H1 (cell line): ENCODE measurements around the gene PRELID1. TPM values are rescaled to one million over a fixed set of nuclear protein-coding genes. Genes with fewer than 3 reads are reported as not detected.

Experiments used
- CTCF ChIA-PET: fragments of 300-600 bp; sonication (Branson Sonifier 250); formaldehyde crosslinking; loops from one replicate; lab custom pipeline; 2021; ENCODE audit not compliant: partially characterized antibody; lab: Charles Lee
- POLR2A ChIA-PET: fragments of 300-600 bp; sonication (Branson Sonifier 250); formaldehyde crosslinking; loops from one replicate; lab custom pipeline; 2021; ENCODE audit warnings: inconsistent platforms; ENCODE audit not compliant: partially characterized antibody; lab: Charles Lee
- DNase-seq, 2 experiments: peaks; one replicate each; pipeline versions ENCODE4 v3.0.0 to v3.0.0-alpha.2; 2010 to 2022; ENCODE audit warnings: low spot score in 2 of 2, low read depth in 1 of 2, mixed read lengths in 1 of 2
- FAIRE-seq: peaks from 2 replicates; lab custom pipeline; 2011; peaks lifted over from hg19 to GRCh38; lab: Jason Lieb, UNC
- H2AFZ ChIP-seq: 2 replicates; pipeline ENCODE4 v1.8.1; 2012; ENCODE audit warnings: low read length, inconsistent platforms
- H2AK5ac ChIP-seq: 2 replicates; pipeline ENCODE4 v1.6.1; 2013; ENCODE audit warnings: low read depth, low read length
- H2BK120ac ChIP-seq: replicated peaks from 2 replicates; pipeline ENCODE3; 2013; ENCODE audit warnings: low read depth, low read length, inconsistent platforms
- H2BK12ac ChIP-seq: 2 replicates; pipeline ENCODE4 v1.6.1; 2013; ENCODE audit warnings: low read depth, low read length
- H2BK15ac ChIP-seq: 2 replicates; pipeline ENCODE4 v1.6.1; 2013; ENCODE audit warnings: low read length
- H2BK20ac ChIP-seq: 2 replicates; pipeline ENCODE4 v1.6.1; 2013; ENCODE audit warnings: low read length
- H2BK5ac ChIP-seq: 2 replicates; pipeline ENCODE4 v1.6.1; 2013; ENCODE audit warnings: low read depth, low read length
- H3K14ac ChIP-seq: 2 replicates; pipeline ENCODE4 v1.6.1; 2013; ENCODE audit warnings: inconsistent platforms; ENCODE audit not compliant: insufficient read length
- H3K18ac ChIP-seq: 2 replicates; pipeline ENCODE4 v1.6.1; 2013; ENCODE audit warnings: low read length; ENCODE audit errors: extremely low read depth
- H3K23ac ChIP-seq: 2 replicates; pipeline ENCODE4 v1.6.1; 2013; ENCODE audit warnings: inconsistent platforms; ENCODE audit not compliant: insufficient read length
- H3K23me2 ChIP-seq: 2 replicates; pipeline ENCODE4 v1.6.1; 2013; ENCODE audit warnings: low read depth, low read length
- H3K27ac ChIP-seq: 2 replicates; pipeline ENCODE4 v1.6.1; 2011; ENCODE audit warnings: low read depth, low read length, inconsistent platforms
- H3K27me3 ChIP-seq, 4 experiments: replicated peaks in 1 of 4; 1 replicate in 1 of 4; 2 replicates in 3 of 4; pipeline versions ENCODE4 v1.6.1 to v1.8.1; 2011 to 2013; ENCODE audit warnings: low read length in 3 of 4, mild to moderate bottlenecking in 3 of 4, inconsistent platforms in 2 of 4, mixed read lengths in 2 of 4, moderate library complexity in 1 of 4; ENCODE audit not compliant: control insufficient read depth in 3 of 4, insufficient read depth in 3 of 4; ENCODE audit errors: extremely low read depth in 1 of 4
- H3K36me3 ChIP-seq, 4 experiments: 2 replicates each; pipeline versions ENCODE4 v1.6.1 to v1.8.1; 2011 to 2013; ENCODE audit warnings: mild to moderate bottlenecking in 4 of 4, low read length in 3 of 4, moderate library complexity in 2 of 4, control low read depth in 1 of 4, inconsistent platforms in 1 of 4; ENCODE audit not compliant: insufficient read depth in 4 of 4, control insufficient read depth in 2 of 4
- H3K4ac ChIP-seq: replicated peaks from 2 replicates; pipeline ENCODE3; 2013; ENCODE audit warnings: low read length, low read depth, mixed read lengths, inconsistent platforms; ENCODE audit not compliant: insufficient read length
- H3K4me1 ChIP-seq, 4 experiments: replicated peaks in 1 of 4; 1 replicate in 1 of 4; 2 replicates in 3 of 4; pipeline versions ENCODE4 v1.6.1 to v1.8.1; 2011 to 2013; ENCODE audit warnings: low read length in 3 of 4, inconsistent platforms in 2 of 4, mixed read lengths in 1 of 4; ENCODE audit not compliant: insufficient read depth in 4 of 4, control insufficient read depth in 3 of 4
- H3K4me2 ChIP-seq, 2 experiments: 2 replicates each; pipeline versions ENCODE4 v1.6.1 to v1.8.1; 2011 to 2013; ENCODE audit warnings: low read depth in 2 of 2, low read length in 2 of 2, control low read depth in 1 of 2, inconsistent platforms in 1 of 2, mild to moderate bottlenecking in 1 of 2; ENCODE audit not compliant: insufficient read depth in 1 of 2
- H3K4me3 ChIP-seq, 4 experiments: fragments of 200-600, 300-600 bp in 1 of 4; sonication (generic), shearing (Covaris generic), sonication (Bioruptor Twin) in 1 of 4; 2 replicates each; pipeline versions ENCODE4 v1.5.1 to v1.8.1; 2011 to 2016; ENCODE audit warnings: low read length in 4 of 4, low read depth in 3 of 4, control low read depth in 2 of 4, inconsistent platforms in 2 of 4, mild to moderate bottlenecking in 2 of 4, mixed read lengths in 1 of 4, moderate library complexity in 1 of 4; ENCODE audit not compliant: insufficient read depth in 2 of 4; ENCODE audit errors: extremely low read depth in 1 of 4
- H3K56ac ChIP-seq: replicated peaks from 2 replicates; pipeline ENCODE3; 2013; ENCODE audit warnings: low read depth, mild to moderate bottlenecking, mixed read lengths, low read length, inconsistent platforms; ENCODE audit not compliant: insufficient read length
- H3K79me1 ChIP-seq: 2 replicates; pipeline ENCODE4 v1.6.1; 2013; ENCODE audit warnings: low read depth, low read length, control low read depth
- H3K79me2 ChIP-seq, 2 experiments: 2 replicates each; pipeline versions ENCODE4 v1.6.1 to v1.8.1; 2012 to 2013; ENCODE audit warnings: low read length in 2 of 2, mild to moderate bottlenecking in 2 of 2, inconsistent platforms in 1 of 2; ENCODE audit not compliant: insufficient read depth in 2 of 2, control insufficient read depth in 1 of 2
- H3K9ac ChIP-seq, 4 experiments: replicated peaks in 1 of 4; 1 replicate in 1 of 4; 2 replicates in 3 of 4; pipeline versions ENCODE4 v1.6.1 to v1.8.1; 2011 to 2013; ENCODE audit warnings: low read depth in 3 of 4, low read length in 3 of 4, control low read depth in 2 of 4, mild to moderate bottlenecking in 2 of 4, moderate library complexity in 2 of 4, inconsistent platforms in 1 of 4; ENCODE audit errors: extremely low read depth in 1 of 4
- H3K9me3 ChIP-seq, 2 experiments: 2 replicates each; pipeline versions ENCODE4 v1.6.1 to v1.8.1; 2012 to 2013; ENCODE audit warnings: mild to moderate bottlenecking in 2 of 2, moderate library complexity in 2 of 2, control low read depth in 1 of 2, inconsistent platforms in 1 of 2, low read depth in 1 of 2, low read length in 1 of 2, mixed read lengths in 1 of 2; ENCODE audit not compliant: insufficient read depth in 2 of 2
- H4K20me1 ChIP-seq, 2 experiments: replicated peaks in 1 of 2; 2 replicates each; pipeline versions ENCODE3 to v1.8.1; 2011 to 2013; ENCODE audit warnings: inconsistent platforms in 2 of 2, low read length in 2 of 2, mild to moderate bottlenecking in 1 of 2; ENCODE audit not compliant: insufficient read depth in 2 of 2, control insufficient read depth in 1 of 2
- H4K5ac ChIP-seq: 2 replicates; pipeline ENCODE4 v1.6.1; 2013; ENCODE audit warnings: low read length, low read depth, mixed read lengths, inconsistent platforms; ENCODE audit not compliant: insufficient read length
- H4K8ac ChIP-seq: 2 replicates; pipeline ENCODE4 v1.8.0; 2013; ENCODE audit warnings: mild to moderate bottlenecking, moderate library complexity, low read length, inconsistent platforms; ENCODE audit not compliant: insufficient read depth; ENCODE audit errors: extremely low read depth
- H4K91ac ChIP-seq: replicated peaks from 2 replicates; pipeline ENCODE3; 2013; ENCODE audit warnings: low read length, mixed read lengths, inconsistent platforms; ENCODE audit not compliant: insufficient read length
- BACH1 ChIP-seq: IDR thresholded peaks from 2 replicates; pipeline ENCODE4 v1.6.1; 2012; ENCODE audit warnings: low read length, improper control_type of control experiment
- CEBPB ChIP-seq: IDR thresholded peaks from 2 replicates; pipeline ENCODE4 v1.6.1; 2012; ENCODE audit warnings: low read depth, low read length
- WGBS, 2 experiments: shearing (Covaris generic) in 1 of 2; methylation state at CpG; one replicate each; pipeline versions ENCODE4 v1.1.6 to v1.1.7; 2013 to 2015; ENCODE audit warnings: low lambda C conversion rate in 2 of 2, mixed read lengths in 2 of 2, inconsistent platforms in 1 of 2, low coverage in 1 of 2, missing lambda C conversion rate in 1 of 2; ENCODE audit not compliant: insufficient replicate concordance in 2 of 2, insufficient coverage in 1 of 2, insufficient read length in 1 of 2; ENCODE audit errors: extremely low coverage in 1 of 2, missing lambda C conversion rate in 1 of 2; 5-methylcytosine and 5-hydroxymethylcytosine counted together
- polyA plus RNA-seq, 7 experiments: library from polyadenylated mRNA; depleted of rRNA in 3 of 7; stranded (reverse) in 5 of 7; unstranded in 2 of 7; fragments of >200 nt in 5 of 7; fragments of 200-250 nt in 2 of 7; gene quantifications; 1 replicate in 5 of 7; 2 replicates in 1 of 7; 4 replicates in 1 of 7; pipeline versions ENCODE4 v1.2.1 to v1.2.3, GENCODE V29; 2011 to 2013; ENCODE audit warnings: missing spikeins in 2 of 7, mixed read lengths in 2 of 7
- total RNA-seq: library from RNA; stranded (reverse); fragmentation: NEBNext Ultra II Directional; extraction: Animal tissue kit (Norgen Biotek cat#: 25700); gene quantifications from 2 replicates; pipeline ENCODE4 v1.2.1, GENCODE V29; 2021

Gene PRELID1
- total and polyA plus RNA-seq, 2 of the 8 experiments (the other 6 are each of a cell fraction or from before 2014, with no cell fraction given): 272 to 428 TPM

DNA sequence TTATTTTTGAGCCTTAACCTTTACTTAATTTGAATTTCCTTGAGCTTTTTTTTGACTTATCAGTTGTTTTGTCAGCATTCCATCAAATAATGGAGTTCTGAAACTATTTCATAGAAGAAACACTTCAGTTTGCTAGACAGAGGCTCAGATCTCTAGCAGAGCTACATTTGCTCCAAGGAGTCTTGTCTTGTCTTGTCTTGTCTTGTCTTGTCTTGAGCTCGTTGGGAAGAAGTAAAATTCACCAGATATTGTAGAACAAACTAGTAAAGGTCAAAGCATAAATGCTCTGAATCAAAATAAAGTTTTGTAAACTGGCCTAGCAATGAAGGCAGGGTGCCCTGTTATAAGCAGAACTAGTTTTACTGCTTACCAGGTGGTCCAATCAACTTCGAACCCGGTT lies 33.6 kb upstream of the PRELID1 start:
- Histone ChIP-seq H3K4ac (no peak overlapping the region), H3K18ac (no peak overlapping the region)
- TF ChIP-seq CEBPB (no peak), BACH1 (no peak)
- TF ChIP-seq, all 59 proteins: peak for 0
- Histone ChIP-seq H3K23ac (no peak overlapping the region), H3K4me2 (no peak overlapping the region), H4K91ac (no peak overlapping the region), H3K27ac (no peak overlapping the region), H2BK12ac (no peak overlapping the region), H3K79me1 (0 out of 2 replicates have a peak, but pooled peaks cover 2% of the 10 kb centered on the region), H3K9ac (no peak overlapping the region), H3K23me2 (no peaks in the 10 kb centered on the region), H3K4me1 (no peaks in the 10 kb centered on the region), H3K27me3 (no peaks in the 10 kb centered on the region), H2BK20ac (no peak overlapping the region), H3K79me2 (no peaks in the 10 kb centered on the region; a peak in 1 of 4 replicates), H4K8ac (no peak overlapping the region), H4K20me1 (peaks cover 0 to 2% of the 10 kb centered on the region in 2 experiments), H2BK5ac (no peak overlapping the region), H3K4me3 (no peak overlapping the region), H2BK15ac (no peak overlapping the region), H2AFZ (no peak overlapping the region), H3K9me3 (no peaks in the 10 kb centered on the region), H3K56ac (no peak overlapping the region), H4K5ac (no peak overlapping the region), H2AK5ac (no peak overlapping the region), H3K36me3 (peaks cover 38 to 87% (median 64%) of the 10 kb centered on the region in 4 experiments), H3K14ac (no peak overlapping the region), H2BK120ac (no peak overlapping the region)
- WGBS, 2 experiments: 88% methylated on average over 3 of the region's 3 CpGs; no CpG with 5 or more reads in 1 of the 2 experiments
- POLR2A ChIA-PET: interaction anchor here (0.9 to 1.8 kb wide), 3 partner anchors 17 to 108 kb away, joined by 3 to 5 read pairs (median 3); no protein-coding TSS in a partner anchor
- CTCF ChIA-PET: interaction anchor here (0.6 to 4.9 kb wide), 3 partner anchors 25 to 158 kb away, joined by 3 to 23 read pairs (median 3); no protein-coding TSS in a partner anchor
- FAIRE-seq (no peak), DNase-seq (no peak)
